ENCODE data around the gene SCGB1C2. TPM values are rescaled to one million over a fixed set of nuclear protein-coding genes. Genes with fewer than 3 reads are reported as not detected.

SCGB1C2 gene
- not detected in 5 replicates for total RNA-seq (2022; extraction: Qiagen RNA extraction)

DNA sequence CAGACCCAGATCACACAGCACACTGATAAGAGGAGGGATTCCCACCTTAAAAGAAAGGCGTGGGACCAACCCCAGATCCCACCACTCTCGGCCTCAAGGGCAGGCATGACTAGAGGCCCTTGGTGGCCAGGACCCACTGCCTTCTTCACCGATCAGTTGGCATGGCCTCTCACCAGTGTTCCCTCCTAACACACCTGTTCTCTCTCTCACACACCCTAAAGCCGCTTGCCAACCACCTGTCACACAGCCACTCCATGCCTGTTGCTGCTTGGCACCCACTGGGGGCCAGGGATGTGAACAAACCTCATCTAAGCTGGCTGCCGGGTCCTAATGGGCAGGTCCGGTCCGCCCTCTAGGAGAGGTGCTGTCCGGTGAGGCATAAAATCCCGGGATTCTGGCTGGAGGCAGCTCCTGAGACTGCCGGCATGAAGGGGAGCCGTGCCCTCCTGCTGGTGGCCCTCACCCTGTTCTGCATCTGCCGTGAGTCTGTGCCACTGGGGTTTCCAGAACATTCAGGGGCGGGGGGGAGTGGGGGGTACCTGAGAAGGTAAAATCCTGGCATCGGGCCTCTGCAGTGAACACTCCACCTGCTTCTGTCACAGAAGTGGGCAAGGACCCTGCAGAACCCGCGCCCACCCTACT is at the start of gene SCGB1C2:
TSS of gene SCGB1C2 (plus strand) at position 404 of the 642 bp plus-strand sequence. CDS start at position 426, 22 bp downstream.

DNA sequence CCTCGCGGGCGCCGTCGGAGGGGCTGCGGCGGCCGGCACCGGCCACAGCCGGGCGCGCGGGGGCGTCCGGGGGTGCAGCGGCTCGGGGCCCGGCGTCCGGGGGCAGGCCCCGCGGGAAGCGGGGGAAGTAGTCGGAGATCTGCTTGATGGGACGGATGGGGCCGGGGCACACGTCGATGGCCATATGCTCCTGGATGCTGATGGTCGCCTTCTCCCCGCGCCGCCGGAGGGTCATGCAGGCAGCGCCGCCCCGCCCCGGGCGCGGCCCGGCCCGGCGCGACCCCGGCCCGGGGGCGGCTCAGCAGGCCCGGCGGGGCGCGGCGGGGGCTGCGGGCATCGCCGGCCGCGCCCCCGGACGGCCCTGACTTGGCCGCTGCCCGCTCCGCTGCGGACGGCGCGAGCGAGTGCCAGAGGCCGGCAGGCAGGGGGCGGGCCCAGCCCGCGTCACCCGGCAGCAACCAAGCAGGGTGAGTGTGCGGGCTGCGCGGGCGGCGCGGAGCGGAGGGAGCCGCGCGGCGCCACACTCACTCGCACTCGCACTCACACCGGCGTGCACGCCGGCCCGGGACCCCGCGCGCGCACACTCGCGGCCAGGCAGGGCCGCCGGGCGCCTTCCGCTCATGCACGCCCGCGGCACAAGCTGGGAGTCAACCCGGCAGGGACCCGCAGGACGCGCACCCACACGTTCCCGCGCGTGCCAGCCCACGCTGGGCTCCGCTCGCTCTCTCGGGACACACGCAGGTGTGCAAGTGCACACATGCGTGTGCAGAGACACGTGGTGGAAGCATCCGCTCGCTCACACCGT is 44.1 kb downstream of the SCGB1C2 start, which contains the start of gene DOC2B:
TSS of gene DOC2B (minus strand) at position 406 of the 805 bp plus-strand sequence. CDS start at position 235, 171 bp downstream.

Other genes starting within 250 kb of the SCGB1C2 start
- 1.7 to 2.7 TPM (median 2.3 TPM) in 5 replicates for gene DOC2B, start 44.1 kb downstream of the SCGB1C2 start, total RNA-seq (2022; extraction: Qiagen RNA extraction)
- gene RPH3AL, start 215.2 kb downstream of the SCGB1C2 start, total RNA-seq (2022; extraction: Qiagen RNA extraction), result 27.6 to 33.0 TPM (median 31.1 TPM) in 5 replicates

Measured in A549 treated with Mapracorat at 1 μM for 4 hours (cell line).